ENCODE data around the gene GLT6D1. TPM values are rescaled to one million over a fixed set of nuclear protein-coding genes. Genes with fewer than 3 reads are reported as not detected.

Gene GLT6D1
- total and polyA plus RNA-seq, 2 donors (not counting 3 experiments of a cell fraction or from before 2014, with no cell fraction given), result not detected

- dilution Hi-C loops (cut with MboI; ENCODE audit: extremely low pct_ligation_motif_present, low sequenced_read_pairs) (no loop called here), intact Hi-C loops (cut with micrococcal nuclease) (no loop called here)
- H3K27ac ChIP-seq (ENCODE audit: insufficient read depth, low read depth, low read length), result no peak overlapping the region
- H3K36me3 ChIP-seq (ENCODE audit: control insufficient read depth in 2 of 2, extremely low read depth in 1 of 2, insufficient read depth in 2 of 2, low read length in 2 of 2), result no peaks in the 10 kb centered on the region
- H3K9ac ChIP-seq (replicated peaks; ENCODE audit: extremely low read depth, insufficient read depth, low read length), result no peak overlapping the region
- BruUV-seq (replicated peaks), result no TSS peak
- H3K9me1 ChIP-seq (replicated peaks; ENCODE audit: control insufficient read depth, extremely low read depth, insufficient read depth, low read length), result no peaks in the 10 kb centered on the region
- ChIA-PET CTCF (interaction anchor here (0.7 to 1.8 kb wide), 2 partner anchors 7 to 12 kb away, joined by 4 to 5 read pairs; no protein-coding TSS in a partner anchor), POLR2A (no interaction called here)
- H3K9me3 ChIP-seq (replicated peaks; ENCODE audit: control insufficient read depth, insufficient read depth, low read length), result no peaks in the 10 kb centered on the region
- no peaks in the 10 kb centered on the region for H3K4me1 ChIP-seq (ENCODE audit: control insufficient read depth, extremely low read depth, insufficient read depth, low read length)
- H3K79me2 ChIP-seq (ENCODE audit: control insufficient read depth, insufficient read depth, low read length), result no peaks in the 10 kb centered on the region
- H3K27me3 ChIP-seq (ENCODE audit: control insufficient read depth in 2 of 2, insufficient read depth in 2 of 2, low read length in 2 of 2), result no peaks in the 10 kb centered on the region
- DNase-seq (ENCODE audit: low read depth, low spot score) (no peak), FAIRE-seq (no peak)
- TF ChIP-seq, protein P1, sequence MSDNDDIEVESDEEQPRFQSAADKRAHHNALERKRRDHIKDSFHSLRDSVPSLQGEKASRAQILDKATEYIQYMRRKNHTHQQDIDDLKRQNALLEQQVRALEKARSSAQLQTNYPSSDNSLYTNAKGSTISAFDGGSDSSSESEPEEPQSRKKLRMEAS (IDR thresholded peaks at IDR 0.05; ENCODE audit: insufficient read depth, insufficient read length), result no peak
- TF ChIP-seq FOS (IDR thresholded peaks at IDR 0.05; ENCODE audit: borderline replicate concordance, insufficient read depth, low read length) (no peak), MYC (IDR thresholded peaks at IDR 0.05; ENCODE audit: low read depth, low read length) (no peak), GATA2 (IDR thresholded peaks at IDR 0.05; ENCODE audit: insufficient read depth, insufficient read length, low read depth, low read length) (no peak)
- no peak overlapping the region for H3K4me2 ChIP-seq (ENCODE audit: insufficient read depth, low read length)
- H3K4me3 ChIP-seq (replicated peaks in 1 of 3; ENCODE audit: insufficient read depth in 1 of 3, low read depth in 1 of 3, low read length in 3 of 3), result no peak overlapping the region
- no peaks in the 10 kb centered on the region for H4K20me1 ChIP-seq (replicated peaks; ENCODE audit: control insufficient read depth, extremely low read depth, insufficient read depth, low read length)
- H2AFZ ChIP-seq (ENCODE audit: low read depth, low read length), result no peak overlapping the region
Observed at GRCh38 chr9:135614821-135615665, 24.3 kb downstream of the GLT6D1 start.

DNA sequence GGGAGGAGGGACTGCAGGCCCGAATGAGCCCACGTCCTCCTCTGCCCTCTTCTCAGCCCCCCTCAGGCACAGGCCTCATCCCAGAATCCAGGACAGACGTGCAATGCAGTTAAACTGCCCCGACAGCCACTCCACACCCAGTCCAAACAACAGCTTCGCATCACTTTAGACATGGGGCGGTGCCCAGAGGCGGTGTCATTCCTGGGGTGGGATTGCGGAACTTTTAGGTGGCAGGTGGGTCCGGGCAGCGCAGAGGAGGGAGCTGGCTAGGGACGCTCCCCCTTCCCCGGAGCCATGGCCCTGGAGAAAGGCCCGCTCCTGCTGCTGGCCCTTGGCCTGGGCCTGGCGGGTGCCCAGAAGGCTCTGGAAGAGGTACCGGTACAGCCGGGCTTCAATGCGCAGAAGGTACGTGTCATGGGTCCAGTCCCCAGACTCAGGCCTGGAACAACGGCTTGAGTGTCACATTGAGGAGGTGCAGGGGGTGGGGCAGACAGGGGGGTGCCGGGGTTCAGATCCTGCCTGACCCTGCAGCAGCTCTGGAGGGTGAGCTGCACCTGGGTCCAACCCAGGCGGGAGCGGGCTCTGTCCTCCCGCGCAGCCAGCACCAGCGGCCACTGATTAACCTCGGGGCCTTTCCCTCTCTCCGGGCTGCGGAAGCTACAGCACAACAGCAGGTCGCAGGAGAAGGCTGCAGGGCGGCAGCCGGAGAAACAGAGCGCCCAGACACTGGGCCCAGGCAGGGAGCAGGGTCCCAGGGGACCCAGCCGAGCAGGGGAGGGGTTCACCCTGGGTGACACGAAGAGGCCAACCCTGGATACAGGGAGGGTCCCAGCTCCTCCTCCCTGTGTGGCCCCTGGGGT is 25.2 kb downstream of the GLT6D1 start:
- Histone ChIP-seq H2AFZ (ENCODE audit: low read depth, low read length) (no peak overlapping the region), H3K36me3 (ENCODE audit: control insufficient read depth in 2 of 2, extremely low read depth in 1 of 2, insufficient read depth in 2 of 2, low read length in 2 of 2) (no peaks in the 10 kb centered on the region), H3K9me1 (replicated peaks; ENCODE audit: control insufficient read depth, extremely low read depth, insufficient read depth, low read length) (no peaks in the 10 kb centered on the region), H3K9me3 (replicated peaks; ENCODE audit: control insufficient read depth, insufficient read depth, low read length) (no peaks in the 10 kb centered on the region), H3K4me2 (ENCODE audit: insufficient read depth, low read length) (no peak overlapping the region), H3K27me3 (ENCODE audit: control insufficient read depth in 2 of 2, insufficient read depth in 2 of 2, low read length in 2 of 2) (no peaks in the 10 kb centered on the region), H3K27ac (ENCODE audit: insufficient read depth, low read depth, low read length) (no peak overlapping the region), H4K20me1 (replicated peaks; ENCODE audit: control insufficient read depth, extremely low read depth, insufficient read depth, low read length) (no peaks in the 10 kb centered on the region), H3K9ac (replicated peaks; ENCODE audit: extremely low read depth, insufficient read depth, low read length) (no peak overlapping the region), H3K79me2 (ENCODE audit: control insufficient read depth, insufficient read depth, low read length) (no peaks in the 10 kb centered on the region), H3K4me1 (ENCODE audit: control insufficient read depth, extremely low read depth, insufficient read depth, low read length) (no peaks in the 10 kb centered on the region), H3K4me3 (replicated peaks in 1 of 3; ENCODE audit: insufficient read depth in 1 of 3, low read depth in 1 of 3, low read length in 3 of 3) (no peak overlapping the region)
- intact Hi-C loops (cut with micrococcal nuclease) (no loop called here), dilution Hi-C loops (cut with MboI; ENCODE audit: extremely low pct_ligation_motif_present, low sequenced_read_pairs) (no loop called here)
- CTCF ChIA-PET, result interaction anchor here (0.7 kb wide), 1 partner anchor 11 kb away, joined by 4 read pairs; no protein-coding TSS in a partner anchor
- no peak for FAIRE-seq
- POLR2A ChIA-PET, result no interaction called here
- BruUV-seq (replicated peaks), result no TSS peak
- no peak for TF ChIP-seq CTCF (IDR thresholded peaks at IDR 0.05; ENCODE audit: extremely low read depth in 1 of 2, insufficient read depth in 1 of 2, low read depth in 1 of 2, low read length in 2 of 2)
- no peak for TF ChIP-seq MYC (IDR thresholded peaks at IDR 0.05; ENCODE audit: low read depth, low read length)
- no peak for TF ChIP-seq POLR2A (IDR thresholded peaks at IDR 0.05; ENCODE audit: low read depth, low read length)
- TF ChIP-seq, protein P1 (IDR thresholded peaks at IDR 0.05; ENCODE audit: insufficient read depth, insufficient read length), result no peak
- no peak for TF ChIP-seq GATA2 (IDR thresholded peaks at IDR 0.05; ENCODE audit: insufficient read depth, insufficient read length, low read depth, low read length)
- TF ChIP-seq FOS (IDR thresholded peaks at IDR 0.05; ENCODE audit: borderline replicate concordance, insufficient read depth, low read length), result no peak
- no peak for TF ChIP-seq POLR2AphosphoS5 (IDR thresholded peaks at IDR 0.05; ENCODE audit: insufficient read depth, low read depth, low read length)
- no peak for TF ChIP-seq EZH2 (IDR thresholded peaks at IDR 0.05; ENCODE audit: borderline replicate concordance, low read depth, low read length, severe bottlenecking)
- no peak for TF ChIP-seq JUN (IDR thresholded peaks at IDR 0.05; ENCODE audit: borderline replicate concordance, insufficient read depth, insufficient read length, low read depth)
- no peak for DNase-seq (ENCODE audit: low read depth, low spot score)
